Anterior cingulate cortex (tissue), 58 donors: Measurements from ENCODE around the gene TMEM209.
"Not testable (repeated sequence)": the region's sequence is repeated elsewhere in the genome, so short reads cannot be mapped to it uniquely, and the experiment has no call there.

Experiments
- DNase-seq, 58 donors: peaks; one replicate each; lab custom pipeline; 2025; lab: John Stamatoyannopoulos, UW

Gene TMEM209

GRCh38 chr7:130205084-130205947, at the start of gene TMEM209:
Gene TMEM209 (minus strand): TSS chr7:130205406. CDS start chr7:130205375, 31 bp downstream.
- DNase-seq: peak; percentile 80 to 97 (median 92)

- no peak for DNase-seq
These were observed 49.3 kb upstream of the TMEM209 start for GRCh38 chr7:130254555-130254954.

- not testable (repeated sequence) for DNase-seq
These were observed 44.4 kb upstream of the TMEM209 start for GRCh38 chr7:130249626-130250025.

GRCh38 chr7:130248842-130249241, 43.6 kb upstream of the TMEM209 start:
- not testable (repeated sequence) for DNase-seq

GRCh38 chr7:130246491-130246890, 41.3 kb upstream of the TMEM209 start:
- DNase-seq: not testable (repeated sequence)

- not testable (repeated sequence) for DNase-seq
These were observed 38.3 kb upstream of the TMEM209 start for GRCh38 chr7:130243486-130243885.

GRCh38 chr7:130242198-130243014, 37.2 kb upstream of the TMEM209 start:
- peak in 27 of 58 donors; percentile 1 to 54 (median 20) for DNase-seq

- DNase-seq: no peak
These were observed 35.0 kb upstream of the TMEM209 start for GRCh38 chr7:130240240-130240639.

GRCh38 chr7:130236361-130236760, 31.2 kb upstream of the TMEM209 start:
- not testable (repeated sequence) for DNase-seq

- DNase-seq: no peak
These were observed 28.9 kb upstream of the TMEM209 start for GRCh38 chr7:130234078-130234477.

- no peak for DNase-seq
These were observed 27.0 kb upstream of the TMEM209 start for GRCh38 chr7:130232209-130232608.

- DNase-seq: peak in 8 of 58 donors; percentile 3 to 27 (median 6)
These were observed 26.6 kb upstream of the TMEM209 start for GRCh38 chr7:130231792-130232191.

GRCh38 chr7:130229981-130230380, 24.8 kb upstream of the TMEM209 start:
- DNase-seq: not testable (repeated sequence)

GRCh38 chr7:130228840-130229502, 23.8 kb upstream of the TMEM209 start:
- DNase-seq: no peak

GRCh38 chr7:130227883-130228575, 22.8 kb upstream of the TMEM209 start:
- peak in 5 of 58 donors; percentile 3 to 70 (median 6) for DNase-seq

GRCh38 chr7:130226333-130226732, 21.1 kb upstream of the TMEM209 start:
- DNase-seq: no peak

GRCh38 chr7:130224923-130225322, 19.7 kb upstream of the TMEM209 start:
- DNase-seq: not testable (repeated sequence)

GRCh38 chr7:130224210-130224609, 19.0 kb upstream of the TMEM209 start:
- DNase-seq: no peak

GRCh38 chr7:130223646-130224045, 18.4 kb upstream of the TMEM209 start:
- DNase-seq: no peak

- DNase-seq: no peak
These were observed 16.5 kb upstream of the TMEM209 start for GRCh38 chr7:130221746-130222145.
